Heart left ventricle (tissue), 16 donors: Measurements from ENCODE around the gene WNT7B. TPM values are rescaled to one million over a fixed set of nuclear protein-coding genes. Genes with fewer than 3 reads are reported as not detected.

Experiments
- ATAC-seq, 4 donors: fragments of 200-7000 bp; cut with Tn5 transposase; one replicate each; pipeline ENCODE4 v1.9.1; 2020 to 2022; ENCODE audit warnings: moderate library complexity in 4 of 4, mild to moderate bottlenecking in 3 of 4, moderate number of reproducible peaks in 1 of 4
- DNase-seq, 5 donors: peaks; one replicate each; pipeline ENCODE4 v3.0.0-alpha.2; 2020
- H3K27ac ChIP-seq, 12 donors: fragments of 200-600 bp; sonication (generic) in 4 of 12; one replicate each; pipeline versions ENCODE4 v1.5.0 to v1.8.0; 2016 to 2022; ENCODE audit warnings: mild to moderate bottlenecking in 2 of 12
- H3K27me3 ChIP-seq, 9 donors: fragments of 200-600 bp; sonication (generic) in 2 of 9; one replicate each; pipeline versions ENCODE4 v1.5.1 to v1.8.0; 2016 to 2022; ENCODE audit warnings: mild to moderate bottlenecking in 3 of 9
- H3K36me3 ChIP-seq, 9 donors: fragments of 200-600 bp; sonication (generic) in 2 of 9; one replicate each; pipeline versions ENCODE4 v1.5.0 to v1.8.0; 2018 to 2022; ENCODE audit warnings: mild to moderate bottlenecking in 2 of 9
- H3K4me1 ChIP-seq, 12 donors: fragments of 200-600 bp; sonication (generic) in 4 of 12; one replicate each; pipeline versions ENCODE4 v1.5.0 to v1.8.0; 2016 to 2022; ENCODE audit warnings: mild to moderate bottlenecking in 3 of 12
- H3K4me3 ChIP-seq, 12 donors: fragments of 200-600 bp; sonication (generic) in 4 of 12; one replicate each; pipeline versions ENCODE4 v1.5.0 to v1.8.0; 2017 to 2022; ENCODE audit warnings: mild to moderate bottlenecking in 9 of 12, moderate library complexity in 4 of 12
- H3K9me3 ChIP-seq, 12 donors: fragments of 200-600 bp; sonication (generic) in 4 of 12; one replicate each; pipeline versions ENCODE4 v1.5.0 to v1.8.0; 2016 to 2022; ENCODE audit warnings: mild to moderate bottlenecking in 1 of 12
- CTCF ChIP-seq, 12 donors: fragments of 200-600 bp; sonication (generic) in 4 of 12; IDR thresholded peaks; one replicate each; pipeline versions ENCODE4 v1.5.0 to v1.8.0; 2018 to 2022; ENCODE audit warnings: antibody characterized with exemption in 12 of 12, mild to moderate bottlenecking in 5 of 12
- POLR2A ChIP-seq, 2 donors: fragments of 450-650 bp; IDR thresholded peaks; one replicate each; pipeline ENCODE4 v1.6.1; 2017; ENCODE audit warnings: antibody characterized with exemption in 2 of 2, mild to moderate bottlenecking in 2 of 2, moderate library complexity in 2 of 2
- WGBS, 4 donors: extraction: QIAGEN DNeasy Blood & Tissue Kit in 2 of 4; methylation state at CpG; one replicate each; pipeline versions ENCODE4 v1.1.5 to v1.1.7; 2013 to 2018; 5-methylcytosine and 5-hydroxymethylcytosine counted together
- intact Hi-C, 10 donors: fragments of 100-400 bp; cut with DNase I; formaldehyde crosslinking; loops; one replicate each; pipeline versions ENCODE4 v1.11.1 to v1.14.2; 2022
- polyA plus RNA-seq, 2 donors: library from polyadenylated mRNA; stranded (reverse); fragments of 200-250 nt; gene quantifications; one replicate each; pipeline ENCODE4 v1.2.3, GENCODE V29; 2013
- total RNA-seq, 9 donors: library from RNA; depleted of rRNA in 2 of 9; stranded (reverse); fragments of >200 nt in 2 of 9; fragmentation: NEBNext Ultra II Directional in 3 of 9; extraction: Animal tissue kit (Norgen Biotek cat#: 25700) in 3 of 9; gene quantifications; one replicate each; pipeline versions ENCODE4 v1.1.0 to v1.2.4, GENCODE V29; 2016 to 2023
- donor health status: ischemic (EF 13 %, LVEDD 7.1; RV severe dilation, severe dysfunction).
- donor health status: healthy with polysubstance abuse.
- donor health status: DM: no; HTN: yes; CAD: no.
- donor health status: DM: no; HTN: no; CAD: no.
- donor health status: ischemic (EF 25% LVEDD 6.9; RV normal size, moderate dysfunction).
- donor health status: ischemic (EF 25% LVEDD 5.7; RV mildly dilated, moderate dysfunction).
- donor health status: healthy.
- donor health status: DM: yes; HTN: yes; CAD: no.
- donor health status: ischemic (EF 35%, LVEDD 5.7; RV mildly dilated, moderate dysfunction).
- donor health status: nonischemic (EF 11% LVEDD 7.7; RV severe dilation, severe dysfunction).
- donor health status: DM: yes; HTN: yes; CAD: no.
- donor health status: PGD.
- donor health status: ischemic (EF 29% LVEDD 5.4; RV normal size, mild dysfunction).
- donor health status: nonischemic (EF 23%, LVEDD 6.1; RV moderate dilation, normal function).

The WNT7B gene
- total and polyA plus RNA-seq, 11 donors = 0.36 TPM; not detected in 10

GRCh38 chr22:45906946-45907345, 70.0 kb downstream of the WNT7B start:
- peaks cover 0 to 2% (median 0%) of the 10 kb centered on the region in 9 donors for H3K27me3 ChIP-seq
- TF ChIP-seq POLR2A (IDR thresholded peaks at IDR 0.05) (no peak), CTCF (IDR thresholded peaks at IDR 0.05) (no peak)
- DNase-seq (no peak), ATAC-seq (no peak)
- no peaks in the 10 kb centered on the region for H3K9me3 ChIP-seq
- 81 to 88% (median 86%) methylated on average over 10 to 13 of the region's 13 CpGs for WGBS, 4 donors
- H3K4me1 ChIP-seq = peaks cover 0 to 27% (median 9%) of the 10 kb centered on the region in 12 donors
- intact Hi-C loops = no loop called here
- no peaks in the 10 kb centered on the region for H3K36me3 ChIP-seq
- no peak overlapping the region for H3K27ac ChIP-seq
- no peak overlapping the region for H3K4me3 ChIP-seq

GRCh38 chr22:45905924-45906865, 70.8 kb downstream of the WNT7B start:
- H3K9me3 ChIP-seq = no peaks in the 10 kb centered on the region
- TF ChIP-seq CTCF (IDR thresholded peaks at IDR 0.05) = no peak
- no peak for TF ChIP-seq POLR2A (IDR thresholded peaks at IDR 0.05)
- intact Hi-C loops = no loop called here
- peaks cover 0 to 2% (median 0%) of the 10 kb centered on the region in 9 donors for H3K27me3 ChIP-seq
- WGBS, 4 donors = 38 to 47% (median 43%) methylated on average over 26 to 33 of the region's 33 CpGs
- peak overlapping the region in 3 of 12 donors; percentile 3 to 36 (median 28) for H3K4me3 ChIP-seq
- no peaks in the 10 kb centered on the region for H3K36me3 ChIP-seq
- H3K4me1 ChIP-seq = peaks cover 0 to 20% (median 7%) of the 10 kb centered on the region in 12 donors
- ATAC-seq (peak; percentile 46 to 79 (median 68)), DNase-seq (peak in 3 of 5 donors; percentile 41 to 65 (median 42))
- H3K27ac ChIP-seq = peak overlapping the region in 6 of 12 donors; percentile 2 to 52 (median 31)

- peak overlapping the region in 1 of 12 donors; percentile 36 for H3K4me3 ChIP-seq
- TF ChIP-seq CTCF (IDR thresholded peaks at IDR 0.05) = no peak
- no peak for TF ChIP-seq POLR2A (IDR thresholded peaks at IDR 0.05)
- DNase-seq (no peak), ATAC-seq (no peak)
- H3K4me1 ChIP-seq = peaks cover 0 to 20% (median 7%) of the 10 kb centered on the region in 12 donors
- no peaks in the 10 kb centered on the region for H3K36me3 ChIP-seq
- intact Hi-C loops = no loop called here
- H3K27ac ChIP-seq = peak overlapping the region in 3 of 12 donors; percentile 2 to 44 (median 19)
- H3K27me3 ChIP-seq = peaks cover 0 to 5% (median 0%) of the 10 kb centered on the region in 9 donors
- 68 to 79% (median 73%) methylated on average over 22 to 27 of the region's 27 CpGs for WGBS, 4 donors
- H3K9me3 ChIP-seq = no peaks in the 10 kb centered on the region
Observed at GRCh38 chr22:45905326-45905923, 71.5 kb downstream of the WNT7B start.

GRCh38 chr22:45904236-45904635, 72.7 kb downstream of the WNT7B start:
- intact Hi-C loops = no loop called here
- TF ChIP-seq POLR2A (IDR thresholded peaks at IDR 0.05) = no peak
- no peak for TF ChIP-seq CTCF (IDR thresholded peaks at IDR 0.05)
- H3K36me3 ChIP-seq = no peaks in the 10 kb centered on the region
- DNase-seq (no peak), ATAC-seq (no peak)
- peaks cover 0 to 9% (median 0%) of the 10 kb centered on the region in 9 donors for H3K27me3 ChIP-seq
- H3K4me3 ChIP-seq = no peak overlapping the region
- H3K27ac ChIP-seq = no peak overlapping the region
- H3K4me1 ChIP-seq = peaks cover 0 to 20% (median 7%) of the 10 kb centered on the region in 12 donors
- 83 to 92% (median 87%) methylated on average over 7 of the region's 7 CpGs for WGBS, 4 donors
- H3K9me3 ChIP-seq = no peaks in the 10 kb centered on the region
